Type B pancreatic cell (in vitro differentiated cells): ENCODE results near the gene CKAP4. TPM values are rescaled to one million over a fixed set of nuclear protein-coding genes. Genes with fewer than 3 reads are reported as not detected.

Experiments used
- DNase-seq: peaks from one replicate; pipeline ENCODE4 v3.0.0; 2021; ENCODE audit warnings: mixed read lengths; ENCODE audit not compliant: unreplicated experiment; ENCODE audit errors: extremely low spot score
- H3K27ac Mint-ChIP-seq: 2 replicates; pipeline ENCODE4 v1.8.0; 2021; ENCODE audit warnings: mild to moderate bottlenecking, mixed read lengths
- H3K27me3 Mint-ChIP-seq: 2 replicates; pipeline ENCODE4 v1.8.0; 2021; ENCODE audit warnings: mixed read lengths
- H3K36me3 Mint-ChIP-seq: 2 replicates; pipeline ENCODE4 v1.8.0; 2021; ENCODE audit warnings: mixed read lengths
- H3K4me1 Mint-ChIP-seq: one replicate; pipeline ENCODE4 v1.8.0; 2021; ENCODE audit warnings: mixed read lengths; ENCODE audit not compliant: unreplicated experiment
- H3K4me3 Mint-ChIP-seq: 2 replicates; pipeline ENCODE4 v1.8.0; 2021; ENCODE audit warnings: mild to moderate bottlenecking, mixed read lengths
- H3K9me3 Mint-ChIP-seq: 2 replicates; pipeline ENCODE4 v1.8.0; 2021; ENCODE audit warnings: mixed read lengths
- total RNA-seq: library from RNA; stranded (reverse); gene quantifications from 2 replicates; pipeline ENCODE4 v1.2.1, GENCODE V29; 2021; ENCODE audit warnings: low replicate concordance
- TF ChIP-seq, protein P1 (sequence below): fragments of 200-600 bp; sonication (generic); conservative IDR thresholded peaks from 2 replicates; pipeline ENCODE4 v1.5.0; 2021; ENCODE audit warnings: antibody characterized with exemption, mild to moderate bottlenecking

CKAP4 gene
- total RNA-seq, 1 donor from 2014 or later = 95.9 TPM

GRCh38 chr12:106258935-106259334, 11.1 kb upstream of the CKAP4 start:
- TF ChIP-seq, protein P1, sequence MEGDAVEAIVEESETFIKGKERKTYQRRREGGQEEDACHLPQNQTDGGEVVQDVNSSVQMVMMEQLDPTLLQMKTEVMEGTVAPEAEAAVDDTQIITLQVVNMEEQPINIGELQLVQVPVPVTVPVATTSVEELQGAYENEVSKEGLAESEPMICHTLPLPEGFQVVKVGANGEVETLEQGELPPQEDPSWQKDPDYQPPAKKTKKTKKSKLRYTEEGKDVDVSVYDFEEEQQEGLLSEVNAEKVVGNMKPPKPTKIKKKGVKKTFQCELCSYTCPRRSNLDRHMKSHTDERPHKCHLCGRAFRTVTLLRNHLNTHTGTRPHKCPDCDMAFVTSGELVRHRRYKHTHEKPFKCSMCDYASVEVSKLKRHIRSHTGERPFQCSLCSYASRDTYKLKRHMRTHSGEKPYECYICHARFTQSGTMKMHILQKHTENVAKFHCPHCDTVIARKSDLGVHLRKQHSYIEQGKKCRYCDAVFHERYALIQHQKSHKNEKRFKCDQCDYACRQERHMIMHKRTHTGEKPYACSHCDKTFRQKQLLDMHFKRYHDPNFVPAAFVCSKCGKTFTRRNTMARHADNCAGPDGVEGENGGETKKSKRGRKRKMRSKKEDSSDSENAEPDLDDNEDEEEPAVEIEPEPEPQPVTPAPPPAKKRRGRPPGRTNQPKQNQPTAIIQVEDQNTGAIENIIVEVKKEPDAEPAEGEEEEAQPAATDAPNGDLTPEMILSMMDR = no peak
- H3K4me3 Mint-ChIP-seq = no peak overlapping the region
- no peak for DNase-seq
- H3K27ac Mint-ChIP-seq = no peak overlapping the region
- H3K27me3 Mint-ChIP-seq = no peaks in the 10 kb centered on the region
- H3K36me3 Mint-ChIP-seq = no peaks in the 10 kb centered on the region
- H3K9me3 Mint-ChIP-seq = no peaks in the 10 kb centered on the region
- no peaks in the 10 kb centered on the region for H3K4me1 Mint-ChIP-seq

- Mint-ChIP-seq H3K27ac (no peak overlapping the region), H3K27me3 (no peaks in the 10 kb centered on the region), H3K4me3 (no peak overlapping the region), H3K36me3 (no peaks in the 10 kb centered on the region), H3K9me3 (no peaks in the 10 kb centered on the region), H3K4me1 (no peaks in the 10 kb centered on the region)
- DNase-seq = no peak
- TF ChIP-seq, protein P1 = no peak
These were observed 10.4 kb upstream of the CKAP4 start for GRCh38 chr12:106258226-106258625.

- Mint-ChIP-seq H3K27me3 (no peaks in the 10 kb centered on the region), H3K9me3 (no peaks in the 10 kb centered on the region), H3K36me3 (no peaks in the 10 kb centered on the region), H3K4me1 (peaks cover 6% of the 10 kb centered on the region), H3K27ac (no peak overlapping the region), H3K4me3 (no peak overlapping the region)
- no peak for DNase-seq
- TF ChIP-seq, protein P1 = no peak
These were observed 8.7 kb upstream of the CKAP4 start for GRCh38 chr12:106256524-106256923.

DNA sequence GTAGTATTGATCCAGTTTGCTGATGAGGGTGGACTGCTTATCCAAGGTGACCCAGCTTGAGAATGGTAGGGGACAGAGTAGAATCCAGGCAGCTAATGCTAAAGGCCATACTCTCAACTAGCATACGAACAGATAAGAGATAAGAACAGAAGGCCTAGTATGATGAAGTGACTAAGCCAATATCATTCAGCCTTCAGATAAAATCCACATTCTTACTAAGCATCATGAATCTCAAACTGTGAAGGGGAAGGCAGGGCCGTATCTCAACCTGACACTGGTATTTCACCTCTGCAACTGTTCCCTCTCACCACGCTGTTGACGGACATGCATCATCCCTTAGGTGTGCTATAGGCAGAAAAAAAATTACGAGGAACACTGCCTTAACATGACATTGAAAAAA, 8.1 kb upstream of the CKAP4 start:
- H3K4me3 Mint-ChIP-seq = no peak overlapping the region
- TF ChIP-seq, protein P1 = no peak
- no peaks in the 10 kb centered on the region for H3K9me3 Mint-ChIP-seq
- H3K4me1 Mint-ChIP-seq = peaks cover 8% of the 10 kb centered on the region
- H3K27me3 Mint-ChIP-seq = no peaks in the 10 kb centered on the region
- no peak for DNase-seq
- H3K36me3 Mint-ChIP-seq = no peaks in the 10 kb centered on the region
- H3K27ac Mint-ChIP-seq = no peak overlapping the region

- no peak overlapping the region for H3K27ac Mint-ChIP-seq
- TF ChIP-seq, protein P1 = no peak
- H3K27me3 Mint-ChIP-seq = no peaks in the 10 kb centered on the region
- peaks cover 8% of the 10 kb centered on the region for H3K4me1 Mint-ChIP-seq
- no peak for DNase-seq
- H3K9me3 Mint-ChIP-seq = no peaks in the 10 kb centered on the region
- no peak overlapping the region for H3K4me3 Mint-ChIP-seq
- H3K36me3 Mint-ChIP-seq = no peaks in the 10 kb centered on the region
These were observed 7.7 kb upstream of the CKAP4 start for GRCh38 chr12:106255493-106255892.

DNA sequence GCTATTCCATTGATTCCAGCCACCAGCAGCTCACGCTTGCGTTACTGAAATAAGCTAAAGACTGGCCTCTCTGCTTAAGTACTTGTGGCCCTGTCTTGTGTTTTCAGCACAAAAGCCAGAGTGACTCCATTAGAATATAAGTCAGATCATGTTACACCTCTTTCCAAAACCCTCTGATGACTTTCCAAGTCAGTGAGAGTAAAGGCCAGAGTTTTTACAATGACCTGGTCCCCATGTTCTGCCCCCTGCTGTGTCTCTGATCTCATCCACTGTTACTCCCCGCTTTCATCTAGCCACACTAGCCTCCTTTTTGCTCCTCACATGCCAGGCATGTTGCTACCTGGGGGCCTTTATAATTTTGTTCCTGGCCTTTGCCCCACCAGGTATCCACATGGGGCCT, 6.9 kb upstream of the CKAP4 start:
- no peaks in the 10 kb centered on the region for H3K9me3 Mint-ChIP-seq
- no peak overlapping the region for H3K27ac Mint-ChIP-seq
- H3K4me1 Mint-ChIP-seq = peaks cover 11% of the 10 kb centered on the region
- H3K4me3 Mint-ChIP-seq = no peak overlapping the region
- TF ChIP-seq, protein P1 = no peak
- no peaks in the 10 kb centered on the region for H3K27me3 Mint-ChIP-seq
- DNase-seq = no peak
- no peaks in the 10 kb centered on the region for H3K36me3 Mint-ChIP-seq
